Ishikawa (cell line): ENCODE results near the gene CALD1.

ENCODE experiments used
- CEBPB ChIP-seq: IDR thresholded peaks from 2 replicates; pipeline ENCODE4 v1.6.1; 2012
- CREB1 ChIP-seq: IDR thresholded peaks from 2 replicates; pipeline ENCODE4 v1.6.1; 2012; ENCODE audit warnings: low read depth
- EGR1 ChIP-seq: IDR thresholded peaks from 2 replicates; pipeline ENCODE4 v1.6.1; 2012
- EP300 ChIP-seq: IDR thresholded peaks from 2 replicates; pipeline ENCODE4 v1.6.1; 2012; ENCODE audit warnings: borderline replicate concordance
- FOXM1 ChIP-seq: IDR thresholded peaks from 2 replicates; pipeline ENCODE4 v1.6.1; 2012; ENCODE audit warnings: low read depth, borderline replicate concordance
- MAX ChIP-seq: IDR thresholded peaks from 2 replicates; pipeline ENCODE4 v1.6.1; 2012
- RAD21 ChIP-seq: IDR thresholded peaks from 2 replicates; pipeline ENCODE4 v1.6.1; 2012; ENCODE audit warnings: low read depth
- REST ChIP-seq: IDR thresholded peaks from 2 replicates; pipeline ENCODE4 v1.6.1; 2012; ENCODE audit warnings: low read depth, mild to moderate bottlenecking
- TAF1 ChIP-seq: IDR thresholded peaks from 2 replicates; pipeline ENCODE4 v1.6.1; 2012; ENCODE audit warnings: low read depth, mild to moderate bottlenecking
- TCF12 ChIP-seq: IDR thresholded peaks from 2 replicates; pipeline ENCODE4 v1.6.1; 2012; ENCODE audit warnings: low read depth
- TEAD4 ChIP-seq: IDR thresholded peaks from 2 replicates; pipeline ENCODE4 v1.6.1; 2012
- USF1 ChIP-seq: IDR thresholded peaks from 2 replicates; pipeline ENCODE4 v1.6.1; 2012
- YY1 ChIP-seq: IDR thresholded peaks from 2 replicates; pipeline ENCODE4 v1.6.1; 2012; ENCODE audit warnings: low read depth
- ZBTB7A ChIP-seq: IDR thresholded peaks from 2 replicates; pipeline ENCODE4 v1.6.1; 2012; ENCODE audit warnings: low read depth

DNA sequence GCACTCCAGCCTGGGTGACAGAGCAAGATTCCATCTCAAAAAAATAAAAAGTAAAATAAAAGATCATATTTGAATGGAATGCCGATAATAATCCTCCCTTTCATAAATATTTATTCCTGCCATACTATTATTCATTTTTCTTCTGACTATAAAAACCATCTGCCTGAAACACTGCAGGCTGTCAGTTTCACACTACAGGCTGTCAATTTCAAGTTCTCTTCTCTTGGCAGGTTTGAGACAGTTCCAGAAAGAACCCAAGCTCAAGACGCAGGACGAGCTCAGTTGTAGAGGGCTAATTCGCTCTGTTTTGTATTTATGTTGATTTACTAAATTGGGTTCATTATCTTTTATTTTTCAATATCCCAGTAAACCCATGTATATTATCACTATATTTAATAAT lies 188.7 kb downstream of the CALD1 start:
- TF ChIP-seq TCF12 = no peak
- no peak for TF ChIP-seq CEBPB
- TF ChIP-seq TEAD4 = no peak
- TF ChIP-seq ZBTB7A = no peak
- no peak for TF ChIP-seq MAX
- TF ChIP-seq EP300 = no peak
- no peak for TF ChIP-seq RAD21
- no peak for TF ChIP-seq TAF1
- TF ChIP-seq USF1 = no peak
- TF ChIP-seq FOXM1 = no peak
- TF ChIP-seq CREB1 = no peak
- TF ChIP-seq EGR1 = no peak
- TF ChIP-seq YY1 = no peak
- TF ChIP-seq REST = no peak
